HepG2 (cell line): ENCODE results near the gene HHEX. TPM values are rescaled to one million over a fixed set of nuclear protein-coding genes. Genes with fewer than 3 reads are reported as not detected.
A peak's percentile ranks its signal among the peaks of the same experiment; 100 is the strongest.

ENCODE experiments used
- ARID3A ChIP-seq: IDR thresholded peaks from 2 replicates; pipeline ENCODE4 v1.6.1; 2012; ENCODE audit warnings: low read depth, low read length, improper control_type of control experiment
- CREM ChIP-seq, 2 experiments: sonication (generic) in 1 of 2; formaldehyde crosslinking in 1 of 2; IDR thresholded peaks; 2 replicates each; pipeline versions ENCODE4 v1.4.0 to v1.6.1; 2016 to 2020; ENCODE audit warnings: antibody characterized with exemption in 1 of 2, mild to moderate bottlenecking in 1 of 2, missing genetic modification reagents in 1 of 2
- ERF ChIP-seq: IDR thresholded peaks from 2 replicates; pipeline ENCODE4 v1.6.1; 2018; ENCODE audit warnings: missing biosample characterization, missing genetic modification reagents
- FOXJ3 ChIP-seq: sonication (generic); formaldehyde crosslinking; IDR thresholded peaks from 2 replicates; pipeline ENCODE4 v1.4.0; 2020; ENCODE audit warnings: missing genetic modification reagents, mild to moderate bottlenecking, borderline replicate concordance
- PATZ1 ChIP-seq: sonication (generic); formaldehyde crosslinking; IDR thresholded peaks from 2 replicates; pipeline ENCODE4 v1.4.0; 2020; ENCODE audit warnings: missing genetic modification reagents
- RARA ChIP-seq: IDR thresholded peaks from 2 replicates; pipeline ENCODE4 v1.6.1; 2016; ENCODE audit warnings: missing genetic modification reagents, missing compliant biosample characterization
- RORA ChIP-seq: sonication (generic); formaldehyde crosslinking; IDR thresholded peaks from 2 replicates; pipeline ENCODE4 v1.5.0; 2020; ENCODE audit warnings: mild to moderate bottlenecking, missing genetic modification reagents, moderate library complexity
- SIN3B ChIP-seq: fragments of 150-350 bp; IDR thresholded peaks from 2 replicates; pipeline ENCODE4 v1.6.1; 2014; ENCODE audit warnings: low read length
- SMAD3 ChIP-seq: sonication (generic); formaldehyde crosslinking; IDR thresholded peaks from 2 replicates; pipeline ENCODE4 v1.4.0; 2020; ENCODE audit warnings: missing genetic modification reagents
- TARDBP ChIP-seq: sonication (generic); formaldehyde crosslinking; IDR thresholded peaks from 2 replicates; pipeline ENCODE4 v1.8.0; 2022; ENCODE audit warnings: mild to moderate bottlenecking, missing genetic modification reagents
- THAP11 ChIP-seq: IDR thresholded peaks from 2 replicates; pipeline ENCODE4 v1.6.1; 2016; ENCODE audit warnings: missing biosample characterization, missing genetic modification reagents
- ZKSCAN8 ChIP-seq: IDR thresholded peaks from 2 replicates; pipeline ENCODE4 v1.6.1; 2016; ENCODE audit warnings: borderline replicate concordance, missing genetic modification reagents, missing compliant biosample characterization
- ZNF580 ChIP-seq: IDR thresholded peaks from 2 replicates; pipeline ENCODE4 v1.6.1; 2016; ENCODE audit warnings: low read depth, borderline replicate concordance
- polyA plus RNA-seq, 8 experiments: library from polyadenylated mRNA; depleted of rRNA in 3 of 8; stranded (reverse) in 7 of 8; unstranded in 1 of 8; fragments of >200 nt; fragmentation: Illumina TruSeq in 4 of 8; extraction: Trizol in 4 of 8; gene quantifications; 2 replicates each; pipeline versions ENCODE4 v1.2.1 to v1.2.3, GENCODE V29; 2011 to 2016; ENCODE audit warnings: low read depth in 4 of 8, missing spikeins in 1 of 8, mixed read lengths in 1 of 8; ENCODE audit not compliant: insufficient read depth in 1 of 8
- total RNA-seq, 5 experiments: library from RNA; depleted of rRNA; stranded (reverse); fragments of >200 nt; fragmentation: Illumina TruSeq; extraction: Trizol; gene quantifications; 2 replicates each; pipeline ENCODE4 v1.2.3, GENCODE V29; 2016; ENCODE audit warnings: low read depth in 1 of 5
- TF ChIP-seq, protein P1 (sequence below): sonication (generic); formaldehyde crosslinking; IDR thresholded peaks from one replicate; pipeline ENCODE4 v1.5.1; 2020; ENCODE audit warnings: mild to moderate bottlenecking, missing genetic modification reagents; ENCODE audit errors: not compliant biosample characterization
- TF ChIP-seq, protein P2 (sequence below): IDR thresholded peaks from 2 replicates; pipeline ENCODE4 v1.6.1; 2016

Gene HHEX
- total and polyA plus RNA-seq, 2 of the 13 experiments (the other 11 are each of a cell fraction or from before 2014, with no cell fraction given): 44.5 to 48.7 TPM

GRCh38 chr10:92697663-92698511 is 8.1 kb downstream of the HHEX start (continued):
- TF ChIP-seq ERF (CRISPR knock-in tag) (peak; percentile 54; the same call in 1 of the 2 replicates), RARA (peak; percentile 94), PATZ1 (CRISPR knock-in tag) (0 out of 2 replicates have a peak, but pooled peaks have one; percentile 46), SMAD3 (CRISPR knock-in tag) (peak; percentile 33; the same call in 1 of the 2 replicates), RORA (CRISPR knock-in tag) (peak; percentile 97; the same call in 1 of the 2 replicates), SIN3B (no peak), FOXJ3 (CRISPR knock-in tag) (peak; percentile 96), TARDBP (CRISPR knock-in tag) (peak; percentile 80; the same call in 1 of the 2 replicates), THAP11 (CRISPR knock-in tag) (peak; percentile 59; the same call in 1 of the 2 replicates), ZKSCAN8 (peak; percentile 44; the same call in 1 of the 2 replicates), ARID3A (peak; percentile 99), CREM (IDR thresholded peaks at IDR 0.05) (peak; percentile 96), CREM (CRISPR knock-in tag; IDR thresholded peaks at IDR 0.05) (no peak), ZNF580 (CRISPR knock-in tag) (0 out of 2 replicates have a peak, but pooled peaks have one; percentile 20)
- TF ChIP-seq, protein P1, sequence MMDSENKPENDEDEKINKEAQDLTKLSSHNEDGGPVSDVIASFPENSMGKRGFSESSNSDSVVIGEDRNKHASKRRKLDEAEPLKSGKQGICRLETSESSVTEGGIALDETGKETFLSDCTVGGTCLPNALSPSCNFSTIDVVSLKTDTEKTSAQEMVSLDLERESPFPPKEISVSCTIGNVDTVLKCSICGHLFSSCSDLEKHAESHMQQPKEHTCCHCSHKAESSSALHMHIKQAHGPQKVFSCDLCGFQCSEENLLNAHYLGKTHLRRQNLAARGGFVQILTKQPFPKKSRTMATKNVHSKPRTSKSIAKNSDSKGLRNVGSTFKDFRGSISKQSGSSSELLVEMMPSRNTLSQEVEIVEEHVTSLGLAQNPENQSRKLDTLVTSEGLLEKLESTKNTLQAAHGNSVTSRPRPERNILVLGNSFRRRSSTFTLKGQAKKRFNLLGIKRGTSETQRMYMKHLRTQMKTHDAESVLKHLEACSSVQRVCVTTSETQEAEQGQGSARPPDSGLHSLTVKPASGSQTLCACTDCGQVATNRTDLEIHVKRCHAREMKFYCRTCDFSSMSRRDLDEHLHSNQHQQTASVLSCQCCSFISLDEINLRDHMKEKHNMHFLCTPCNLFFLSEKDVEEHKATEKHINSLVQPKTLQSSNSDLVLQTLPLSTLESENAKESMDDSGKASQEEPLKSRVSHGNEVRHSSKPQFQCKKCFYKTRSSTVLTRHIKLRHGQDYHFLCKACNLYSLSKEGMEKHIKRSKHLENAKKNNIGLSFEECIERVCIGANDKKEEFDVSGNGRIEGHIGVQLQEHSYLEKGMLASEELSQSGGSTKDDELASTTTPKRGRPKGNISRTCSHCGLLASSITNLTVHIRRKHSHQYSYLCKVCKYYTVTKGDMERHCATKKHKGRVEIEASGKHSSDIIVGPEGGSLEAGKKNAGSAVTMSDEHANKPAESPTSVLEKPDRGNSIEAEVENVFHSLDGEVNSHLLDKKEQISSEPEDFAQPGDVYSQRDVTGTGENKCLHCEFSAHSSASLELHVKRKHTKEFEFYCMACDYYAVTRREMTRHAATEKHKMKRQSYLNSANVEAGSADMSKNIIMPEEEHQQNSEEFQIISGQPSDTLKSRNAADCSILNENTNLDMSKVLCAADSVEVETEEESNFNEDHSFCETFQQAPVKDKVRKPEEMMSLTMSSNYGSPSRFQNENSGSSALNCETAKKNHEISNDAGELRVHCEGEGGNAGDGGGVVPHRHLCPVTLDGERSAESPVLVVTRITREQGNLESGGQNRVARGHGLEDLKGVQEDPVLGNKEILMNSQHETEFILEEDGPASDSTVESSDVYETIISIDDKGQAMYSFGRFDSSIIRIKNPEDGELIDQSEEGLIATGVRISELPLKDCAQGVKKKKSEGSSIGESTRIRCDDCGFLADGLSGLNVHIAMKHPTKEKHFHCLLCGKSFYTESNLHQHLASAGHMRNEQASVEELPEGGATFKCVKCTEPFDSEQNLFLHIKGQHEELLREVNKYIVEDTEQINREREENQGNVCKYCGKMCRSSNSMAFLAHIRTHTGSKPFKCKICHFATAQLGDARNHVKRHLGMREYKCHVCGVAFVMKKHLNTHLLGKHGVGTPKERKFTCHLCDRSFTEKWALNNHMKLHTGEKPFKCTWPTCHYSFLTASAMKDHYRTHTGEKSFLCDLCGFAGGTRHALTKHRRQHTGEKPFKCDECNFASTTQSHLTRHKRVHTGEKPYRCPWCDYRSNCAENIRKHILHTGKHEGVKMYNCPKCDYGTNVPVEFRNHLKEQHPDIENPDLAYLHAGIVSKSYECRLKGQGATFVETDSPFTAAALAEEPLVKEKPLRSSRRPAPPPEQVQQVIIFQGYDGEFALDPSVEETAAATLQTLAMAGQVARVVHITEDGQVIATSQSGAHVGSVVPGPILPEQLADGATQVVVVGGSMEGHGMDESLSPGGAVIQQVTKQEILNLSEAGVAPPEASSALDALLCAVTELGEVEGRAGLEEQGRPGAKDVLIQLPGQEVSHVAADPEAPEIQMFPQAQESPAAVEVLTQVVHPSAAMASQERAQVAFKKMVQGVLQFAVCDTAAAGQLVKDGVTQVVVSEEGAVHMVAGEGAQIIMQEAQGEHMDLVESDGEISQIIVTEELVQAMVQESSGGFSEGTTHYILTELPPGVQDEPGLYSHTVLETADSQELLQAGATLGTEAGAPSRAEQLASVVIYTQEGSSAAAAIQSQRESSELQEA (CRISPR knock-in tag): no peak
- TF ChIP-seq, protein P2, sequence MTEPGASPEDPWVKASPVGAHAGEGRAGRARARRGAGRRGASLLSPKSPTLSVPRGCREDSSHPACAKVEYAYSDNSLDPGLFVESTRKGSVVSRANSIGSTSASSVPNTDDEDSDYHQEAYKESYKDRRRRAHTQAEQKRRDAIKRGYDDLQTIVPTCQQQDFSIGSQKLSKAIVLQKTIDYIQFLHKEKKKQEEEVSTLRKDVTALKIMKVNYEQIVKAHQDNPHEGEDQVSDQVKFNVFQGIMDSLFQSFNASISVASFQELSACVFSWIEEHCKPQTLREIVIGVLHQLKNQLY (CRISPR knock-in tag): peak; percentile 63; the same call in 1 of the 2 replicates
